Measurements from ENCODE around the gene BMPER.

- TF ChIP-seq CTCF (IDR thresholded peaks at IDR 0.05) (no peak), POLR2A (IDR thresholded peaks at IDR 0.05) (no peak)
These were observed 2.3 kb downstream of the BMPER start for GRCh38 chr7:33907625-33908024.

Measured in uterus (tissue), 2 donors.